Tibial nerve (tissue), 4 donors: ENCODE results near the gene ANKHD1. TPM values are rescaled to one million over a fixed set of nuclear protein-coding genes. Genes with fewer than 3 reads are reported as not detected.
"Not testable (repeated sequence)": the region's sequence is repeated elsewhere in the genome, so short reads cannot be mapped to it uniquely, and the experiment has no call there.

Experiments used
- DNase-seq, 2 donors: peaks; one replicate each; pipeline ENCODE4 v3.0.0-alpha.2; 2019; ENCODE audit warnings: low spot score in 2 of 2
- H3K27ac ChIP-seq, 4 donors: fragments of 200-600 bp; sonication (generic) in 3 of 4; one replicate each; pipeline ENCODE4 v1.5.1; 2017 to 2019; ENCODE audit warnings: mild to moderate bottlenecking in 1 of 4
- H3K27me3 ChIP-seq, 2 donors: fragments of 200-600 bp; sonication (generic) in 1 of 2; one replicate each; pipeline versions ENCODE4 v1.5.1 to v1.6.0; 2017 to 2019
- H3K36me3 ChIP-seq, 3 donors: fragments of 200-600 bp; sonication (generic); one replicate each; pipeline ENCODE4 v1.5.1; 2018 to 2019
- H3K4me1 ChIP-seq, 4 donors: fragments of 200-600 bp; sonication (generic) in 3 of 4; one replicate each; pipeline ENCODE4 v1.5.1; 2017 to 2019
- H3K4me3 ChIP-seq, 4 donors: fragments of 200-600 bp; sonication (generic) in 3 of 4; one replicate each; pipeline ENCODE4 v1.5.1; 2017 to 2019; ENCODE audit warnings: mild to moderate bottlenecking in 1 of 4, moderate library complexity in 1 of 4
- H3K9me3 ChIP-seq, 4 donors: fragments of 200-600 bp; sonication (generic) in 3 of 4; one replicate each; pipeline ENCODE4 v1.5.1; 2017 to 2019
- EP300 ChIP-seq, 2 donors: sonication (generic); formaldehyde crosslinking; IDR thresholded peaks; one replicate each; pipeline ENCODE4 v1.6.1; 2017; ENCODE audit warnings: antibody characterized with exemption in 2 of 2, mild to moderate bottlenecking in 1 of 2
- POLR2A ChIP-seq, 2 donors: fragments of 450-650 bp; IDR thresholded peaks; one replicate each; pipeline ENCODE4 v1.6.1; 2017; ENCODE audit warnings: antibody characterized with exemption in 2 of 2, mild to moderate bottlenecking in 2 of 2, moderate library complexity in 2 of 2
- WGBS, 2 donors: methylation state at CpG; one replicate each; pipeline ENCODE4 v1.1.5; 2018; 5-methylcytosine and 5-hydroxymethylcytosine counted together
- total RNA-seq, 4 donors: library from RNA; depleted of rRNA; stranded (reverse); fragments of >200 nt; gene quantifications; one replicate each; pipeline ENCODE4 v1.1.0, GENCODE V29; 2016
- TF ChIP-seq, protein P1 (sequence below), 5 experiments: fragments of 200-600 bp in 3 of 5; fragments of 450-650 bp in 2 of 5; sonication (generic) in 3 of 5; IDR thresholded peaks; one replicate each; pipeline ENCODE4 v1.5.1; 2016 to 2019; ENCODE audit warnings: antibody characterized with exemption in 5 of 5, mild to moderate bottlenecking in 3 of 5, moderate library complexity in 2 of 5

The ANKHD1 gene
- total RNA-seq, 4 donors from 2014 or later, result 119 to 212 (median 162) TPM

GRCh38 chr5:140483055-140483454, 81.4 kb downstream of the ANKHD1 start:
- no peak overlapping the region for H3K27ac ChIP-seq
- WGBS, 2 donors, result 76 to 83% methylated on average over 1 of the region's 1 CpG
- peaks cover 0 to 14% (median 0%) of the 10 kb centered on the region in 4 donors for H3K4me1 ChIP-seq
- H3K27me3 ChIP-seq, result no peaks in the 10 kb centered on the region
- DNase-seq, result no peak
- H3K36me3 ChIP-seq, result peaks cover 0 to 50% (median 8%) of the 10 kb centered on the region in 3 donors
- H3K9me3 ChIP-seq, result no peaks in the 10 kb centered on the region
- no peak overlapping the region for H3K4me3 ChIP-seq
- TF ChIP-seq, protein P1, sequence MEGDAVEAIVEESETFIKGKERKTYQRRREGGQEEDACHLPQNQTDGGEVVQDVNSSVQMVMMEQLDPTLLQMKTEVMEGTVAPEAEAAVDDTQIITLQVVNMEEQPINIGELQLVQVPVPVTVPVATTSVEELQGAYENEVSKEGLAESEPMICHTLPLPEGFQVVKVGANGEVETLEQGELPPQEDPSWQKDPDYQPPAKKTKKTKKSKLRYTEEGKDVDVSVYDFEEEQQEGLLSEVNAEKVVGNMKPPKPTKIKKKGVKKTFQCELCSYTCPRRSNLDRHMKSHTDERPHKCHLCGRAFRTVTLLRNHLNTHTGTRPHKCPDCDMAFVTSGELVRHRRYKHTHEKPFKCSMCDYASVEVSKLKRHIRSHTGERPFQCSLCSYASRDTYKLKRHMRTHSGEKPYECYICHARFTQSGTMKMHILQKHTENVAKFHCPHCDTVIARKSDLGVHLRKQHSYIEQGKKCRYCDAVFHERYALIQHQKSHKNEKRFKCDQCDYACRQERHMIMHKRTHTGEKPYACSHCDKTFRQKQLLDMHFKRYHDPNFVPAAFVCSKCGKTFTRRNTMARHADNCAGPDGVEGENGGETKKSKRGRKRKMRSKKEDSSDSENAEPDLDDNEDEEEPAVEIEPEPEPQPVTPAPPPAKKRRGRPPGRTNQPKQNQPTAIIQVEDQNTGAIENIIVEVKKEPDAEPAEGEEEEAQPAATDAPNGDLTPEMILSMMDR (IDR thresholded peaks at IDR 0.05), result no peak
- TF ChIP-seq POLR2A (IDR thresholded peaks at IDR 0.05), result no peak
- TF ChIP-seq EP300 (IDR thresholded peaks at IDR 0.05), result no peak

DNA sequence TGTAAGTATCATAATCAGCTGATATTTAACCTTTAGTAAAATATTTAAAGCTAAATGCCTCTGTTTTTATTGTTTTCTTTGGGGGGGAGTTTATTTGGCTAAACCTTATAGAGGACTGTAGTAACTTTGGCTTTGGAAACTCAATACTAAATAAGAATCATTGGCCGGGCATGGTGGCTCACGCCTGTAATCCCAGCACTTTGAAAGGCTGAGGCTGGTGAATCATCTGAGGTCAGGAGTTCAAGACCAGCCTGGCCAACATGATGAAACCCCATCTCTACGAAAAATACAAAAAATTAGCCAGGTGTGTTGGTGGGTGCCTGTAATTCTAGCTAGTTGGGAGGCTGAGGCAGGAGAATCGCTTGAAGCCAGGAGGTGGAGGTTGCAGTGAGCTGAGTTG, 86.5 kb downstream of the ANKHD1 start:
- not testable (repeated sequence) for H3K27ac ChIP-seq, DNase-seq, H3K27me3 ChIP-seq, H3K4me1 ChIP-seq, H3K4me3 ChIP-seq, H3K9me3 ChIP-seq
- peaks cover 0 to 61% (median 8%) of the 10 kb centered on the region in 3 donors for H3K36me3 ChIP-seq
- 93 to 94% methylated on average over 4 of the region's 4 CpGs for WGBS, 2 donors

- Histone ChIP-seq H3K36me3 (peaks cover 0 to 58% (median 8%) of the 10 kb centered on the region in 3 donors), H3K4me1 (no peaks in the 10 kb centered on the region), H3K4me3 (no peak overlapping the region), H3K9me3 (no peaks in the 10 kb centered on the region), H3K27me3 (no peaks in the 10 kb centered on the region), H3K27ac (no peak overlapping the region)
- DNase-seq, result no peak
- WGBS, 2 donors, result 97 to 100% methylated on average over 6 of the region's 6 CpGs
- TF ChIP-seq POLR2A (IDR thresholded peaks at IDR 0.05) (no peak), EP300 (IDR thresholded peaks at IDR 0.05) (no peak)
- TF ChIP-seq, protein P1 (IDR thresholded peaks at IDR 0.05), result no peak
These were observed 87.3 kb downstream of the ANKHD1 start for GRCh38 chr5:140488914-140489313.

GRCh38 chr5:140497897-140498296, 96.3 kb downstream of the ANKHD1 start:
- Histone ChIP-seq H3K27ac (no peak overlapping the region), H3K4me1 (no peaks in the 10 kb centered on the region), H3K36me3 (peaks cover 0 to 30% (median 0%) of the 10 kb centered on the region in 3 donors), H3K4me3 (no peak overlapping the region), H3K27me3 (no peaks in the 10 kb centered on the region), H3K9me3 (no peaks in the 10 kb centered on the region)
- no peak for DNase-seq
- TF ChIP-seq POLR2A (IDR thresholded peaks at IDR 0.05) (no peak), EP300 (IDR thresholded peaks at IDR 0.05) (no peak)
- TF ChIP-seq, protein P1 (IDR thresholded peaks at IDR 0.05), result no peak

GRCh38 chr5:140498591-140498990, 97.0 kb downstream of the ANKHD1 start:
- DNase-seq, result no peak
- Histone ChIP-seq H3K27me3 (no peaks in the 10 kb centered on the region), H3K4me1 (no peaks in the 10 kb centered on the region), H3K4me3 (no peak overlapping the region), H3K36me3 (peaks cover 0 to 31% (median 0%) of the 10 kb centered on the region in 3 donors), H3K9me3 (no peaks in the 10 kb centered on the region), H3K27ac (no peak overlapping the region)
- TF ChIP-seq EP300 (IDR thresholded peaks at IDR 0.05), result no peak
- TF ChIP-seq, protein P1 (IDR thresholded peaks at IDR 0.05), result no peak
- TF ChIP-seq POLR2A (IDR thresholded peaks at IDR 0.05), result no peak
- WGBS, 2 donors, result 88 to 91% methylated on average over 1 of the region's 1 CpG

DNA sequence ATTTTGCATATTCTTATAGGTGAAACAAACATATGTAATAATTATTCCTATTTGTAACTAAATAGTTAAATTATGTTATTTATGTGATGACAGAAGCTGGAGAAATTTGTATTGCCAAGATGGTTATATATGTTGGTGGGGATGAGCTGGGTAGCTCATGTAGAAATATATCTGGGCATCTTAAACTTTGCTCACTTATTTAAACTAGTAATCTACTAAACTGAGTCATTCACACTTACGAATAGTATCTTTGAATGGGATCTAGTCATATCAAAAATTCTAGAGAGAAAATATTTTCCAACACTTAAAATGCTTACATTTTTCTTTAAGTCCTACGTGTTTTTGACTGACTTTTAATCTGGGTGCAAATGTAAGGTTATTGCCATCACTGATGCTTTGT, 101.2 kb downstream of the ANKHD1 start:
- no peak overlapping the region for H3K4me3 ChIP-seq
- TF ChIP-seq EP300 (IDR thresholded peaks at IDR 0.05), result no peak
- TF ChIP-seq, protein P1 (IDR thresholded peaks at IDR 0.05), result no peak
- TF ChIP-seq POLR2A (IDR thresholded peaks at IDR 0.05), result no peak
- no peaks in the 10 kb centered on the region for H3K9me3 ChIP-seq
- H3K27me3 ChIP-seq, result no peaks in the 10 kb centered on the region
- no peak overlapping the region for H3K27ac ChIP-seq
- no peak for DNase-seq
- H3K4me1 ChIP-seq, result no peaks in the 10 kb centered on the region
- H3K36me3 ChIP-seq, result peaks cover 0 to 51% (median 7%) of the 10 kb centered on the region in 3 donors
- WGBS, 2 donors, result 87 to 94% methylated on average over 2 of the region's 2 CpGs
